Measurements from ENCODE around the gene PGM5.

The PGM5 gene

DNA sequence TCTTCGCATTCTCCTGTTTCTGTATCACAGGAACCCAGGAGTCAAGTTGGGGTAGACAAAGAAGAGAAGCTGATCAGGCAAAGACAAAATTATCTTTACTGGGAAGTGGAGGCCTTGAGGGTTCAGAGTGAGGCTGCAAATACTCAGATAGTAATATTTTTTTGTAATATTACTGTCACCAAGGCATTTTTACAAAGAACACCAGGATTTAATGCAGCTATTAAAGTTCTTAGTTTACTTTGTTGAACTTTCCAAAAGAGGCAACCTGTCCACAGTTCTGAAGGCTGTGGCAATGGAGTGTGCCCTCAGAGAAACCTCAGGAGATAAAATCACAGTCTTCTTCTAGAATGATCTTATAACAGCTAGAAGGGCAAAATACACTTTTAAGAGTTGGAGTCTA is 74.9 kb downstream of the PGM5 start:
- no peak for DNase-seq (ENCODE audit: low read depth in 3 of 3, low spot score in 1 of 3)

GRCh38 chr9:68433531-68434110 is 77.2 kb downstream of the PGM5 start:
- DNase-seq (ENCODE audit: low read depth in 3 of 3, low spot score in 1 of 3) = no peak

GRCh38 chr9:68437785-68438184 is 81.4 kb downstream of the PGM5 start:
- DNase-seq (ENCODE audit: low read depth in 3 of 3, low spot score in 1 of 3) = no peak

GRCh38 chr9:68443624-68444023 is 87.2 kb downstream of the PGM5 start:
- no peak for DNase-seq (ENCODE audit: low read depth in 3 of 3, low spot score in 1 of 3)

DNA sequence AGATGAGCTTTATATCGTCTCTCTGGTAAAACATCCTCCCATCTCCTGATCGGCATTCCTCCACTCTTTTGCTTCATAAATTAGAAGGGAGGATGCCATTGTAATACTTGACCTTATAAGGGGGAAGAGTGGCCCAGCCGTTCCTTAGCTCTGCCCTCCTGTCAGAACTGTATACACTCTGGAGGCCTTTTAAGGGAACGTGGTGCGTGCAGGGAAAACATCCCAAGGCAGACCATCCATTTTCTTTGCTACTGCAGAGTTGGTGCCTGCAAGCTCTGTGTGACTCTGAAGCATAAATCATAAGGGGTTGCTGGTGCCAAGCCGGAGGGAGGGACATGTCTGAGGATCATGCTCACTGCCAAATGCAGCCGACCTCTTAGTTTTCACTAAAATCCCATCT is 90.4 kb downstream of the PGM5 start:
- DNase-seq (ENCODE audit: low read depth in 3 of 3, low spot score in 1 of 3) = no peak

GRCh38 chr9:68447611-68448010 is 91.2 kb downstream of the PGM5 start:
- DNase-seq (ENCODE audit: low read depth in 3 of 3, low spot score in 1 of 3) = no peak

GRCh38 chr9:68454579-68455334 is 98.3 kb downstream of the PGM5 start:
- no peak for DNase-seq (ENCODE audit: low read depth in 3 of 3, low spot score in 1 of 3)

- no peak for DNase-seq (ENCODE audit: low read depth in 3 of 3, low spot score in 1 of 3)
Observed at GRCh38 chr9:68455451-68455850, 99.0 kb downstream of the PGM5 start.

DNA sequence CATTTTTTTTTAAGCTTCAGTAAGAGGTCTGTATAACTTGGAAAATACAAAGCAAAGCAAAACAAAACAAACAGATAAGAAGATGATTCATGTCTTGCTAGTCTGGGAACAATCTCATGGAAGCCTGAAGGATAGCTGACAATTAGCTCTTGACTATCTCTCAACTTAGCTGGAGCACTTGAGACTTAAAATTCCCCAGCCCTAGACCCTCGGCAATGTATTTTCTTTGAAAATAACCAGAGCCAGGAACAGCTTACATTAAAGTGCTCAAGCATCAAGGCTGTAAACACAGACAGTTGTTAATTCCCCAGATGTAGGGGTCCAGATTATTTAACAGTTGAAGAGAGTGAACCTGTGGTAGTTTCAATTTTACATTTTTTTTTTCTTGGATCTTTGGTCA is 101.4 kb downstream of the PGM5 start:
- DNase-seq (ENCODE audit: low read depth in 3 of 3, low spot score in 1 of 3) = no peak

- DNase-seq (ENCODE audit: low read depth in 3 of 3, low spot score in 1 of 3) = no peak
Observed at GRCh38 chr9:68458918-68459317, 102.5 kb downstream of the PGM5 start.

DNA sequence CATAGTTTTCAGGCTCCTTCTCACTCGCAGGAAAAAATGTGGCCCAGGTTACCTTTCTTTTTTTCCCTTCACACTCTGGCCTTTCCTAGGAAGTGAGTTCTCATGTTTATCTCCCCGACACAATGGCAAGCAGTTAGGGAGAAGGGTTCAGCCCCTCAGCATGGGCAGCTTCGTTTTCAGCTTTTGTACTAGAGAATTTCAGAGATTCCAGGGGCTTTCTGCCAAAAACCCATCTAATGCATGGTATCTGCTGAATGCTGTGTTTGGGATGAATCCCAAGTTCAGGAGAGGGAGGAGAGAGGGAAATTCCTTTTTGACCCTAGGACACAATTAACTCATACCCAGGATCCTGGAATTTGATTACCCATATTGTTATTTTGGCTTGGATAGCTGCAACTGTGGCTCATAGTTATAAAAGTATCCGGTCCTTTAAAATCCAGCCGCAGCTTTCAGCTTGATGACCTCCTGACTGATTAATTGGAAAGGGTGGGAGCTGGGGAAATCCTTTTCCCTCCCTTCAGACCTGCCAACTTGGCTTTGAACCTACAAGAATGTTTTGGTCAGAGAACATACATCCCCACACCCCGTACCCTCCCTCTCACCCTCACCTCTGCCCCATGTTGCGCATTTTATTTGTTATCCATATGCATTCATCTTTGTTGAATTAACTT is 105.8 kb downstream of the PGM5 start:
- DNase-seq (ENCODE audit: low read depth in 3 of 3, low spot score in 1 of 3) = no peak

- no peak for DNase-seq (ENCODE audit: low read depth in 3 of 3, low spot score in 1 of 3)
Observed at GRCh38 chr9:68470067-68470466, 113.7 kb downstream of the PGM5 start.

DNA sequence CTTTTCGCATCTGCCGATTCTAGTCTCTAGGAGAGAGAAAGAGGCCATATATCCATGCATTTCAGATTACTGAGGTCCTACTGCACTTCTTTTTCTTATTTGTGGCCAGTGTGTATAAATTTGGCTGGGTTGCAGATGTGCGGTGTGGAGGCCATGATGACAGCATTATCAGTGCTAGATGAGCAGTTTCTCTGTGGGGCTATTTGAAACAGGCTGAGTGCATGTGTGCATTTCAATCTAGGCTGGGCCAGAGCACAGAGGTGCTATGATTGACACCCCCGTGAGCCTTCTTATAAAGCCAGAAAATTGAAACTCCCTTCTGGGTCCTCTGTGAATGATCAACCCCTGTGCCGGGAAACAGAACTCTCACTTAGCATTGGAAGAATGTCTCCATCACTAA is 114.2 kb downstream of the PGM5 start:
- no peak for DNase-seq (ENCODE audit: low read depth in 3 of 3, low spot score in 1 of 3)

- DNase-seq (ENCODE audit: low read depth in 3 of 3, low spot score in 1 of 3) = no peak
Observed at GRCh38 chr9:68472119-68472518, 115.7 kb downstream of the PGM5 start.

DNA sequence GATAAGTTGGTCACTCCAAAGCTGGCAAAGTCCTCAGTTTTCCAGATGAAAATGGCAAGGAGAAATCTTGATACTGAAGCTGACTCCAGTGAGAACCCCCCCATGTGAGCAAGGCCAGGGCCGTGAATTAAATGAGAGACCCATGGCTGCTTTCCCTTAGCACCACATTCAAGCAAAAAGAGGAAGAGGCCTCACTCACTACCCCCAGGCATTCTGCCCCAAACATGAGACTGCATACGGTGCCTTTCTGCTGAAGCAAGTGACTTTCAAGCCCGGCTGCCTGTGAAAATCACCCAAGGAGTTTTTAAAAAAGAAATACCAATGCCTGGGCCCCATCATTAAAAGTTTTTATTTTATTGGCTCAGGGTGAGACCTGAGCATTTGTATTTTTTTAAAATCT is 117.4 kb downstream of the PGM5 start:
- no peak for DNase-seq (ENCODE audit: low read depth in 3 of 3, low spot score in 1 of 3)

DNA sequence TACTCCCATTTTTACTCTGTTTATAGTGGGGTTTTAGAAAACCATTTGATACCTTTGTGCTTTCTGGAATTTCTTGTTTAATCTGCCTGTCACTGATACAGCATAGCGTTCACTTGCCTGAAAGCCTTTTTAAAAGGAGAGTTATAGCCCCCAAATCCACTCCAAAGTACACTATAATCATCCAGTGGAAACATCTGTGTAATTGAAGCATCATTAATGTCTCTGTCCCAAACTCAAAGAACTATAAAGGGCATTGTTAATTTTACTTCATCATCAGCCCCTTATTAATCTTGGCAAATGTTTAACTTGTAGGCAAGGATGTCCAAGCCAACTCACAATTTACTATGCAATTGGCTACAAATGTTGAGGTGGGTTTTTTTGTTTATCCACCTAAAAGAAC is 120.0 kb downstream of the PGM5 start:
- DNase-seq (ENCODE audit: low read depth in 3 of 3, low spot score in 1 of 3) = no peak

DNA sequence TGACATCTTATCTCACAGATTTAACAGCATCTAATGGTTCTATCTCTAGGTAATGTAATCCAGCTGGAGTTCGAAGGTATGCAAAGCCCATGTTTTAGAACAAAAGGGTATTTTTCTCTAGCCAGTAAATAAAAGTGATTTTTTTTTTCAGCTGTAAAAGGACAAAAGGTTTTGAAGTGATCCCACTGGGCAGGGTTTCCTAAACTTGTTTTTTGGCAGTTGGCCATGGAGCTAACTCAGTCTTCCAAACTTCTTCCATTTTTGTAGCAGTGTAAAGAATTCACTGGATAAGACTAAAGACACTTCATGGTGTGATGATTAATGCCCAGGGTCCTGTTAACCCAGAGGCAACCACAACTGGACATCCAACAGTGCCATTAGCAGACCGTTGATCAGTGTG is 120.4 kb downstream of the PGM5 start:
- DNase-seq (ENCODE audit: low read depth in 3 of 3, low spot score in 1 of 3) = no peak

GRCh38 chr9:68480807-68481206 is 124.4 kb downstream of the PGM5 start:
- no peak for DNase-seq (ENCODE audit: low read depth in 3 of 3, low spot score in 1 of 3)

GRCh38 chr9:68482548-68482947 is 126.1 kb downstream of the PGM5 start:
- no peak for DNase-seq (ENCODE audit: low read depth in 3 of 3, low spot score in 1 of 3)

- no peak for DNase-seq (ENCODE audit: low read depth in 3 of 3, low spot score in 1 of 3)
Observed at GRCh38 chr9:68488126-68488525, 131.7 kb downstream of the PGM5 start.

DNA sequence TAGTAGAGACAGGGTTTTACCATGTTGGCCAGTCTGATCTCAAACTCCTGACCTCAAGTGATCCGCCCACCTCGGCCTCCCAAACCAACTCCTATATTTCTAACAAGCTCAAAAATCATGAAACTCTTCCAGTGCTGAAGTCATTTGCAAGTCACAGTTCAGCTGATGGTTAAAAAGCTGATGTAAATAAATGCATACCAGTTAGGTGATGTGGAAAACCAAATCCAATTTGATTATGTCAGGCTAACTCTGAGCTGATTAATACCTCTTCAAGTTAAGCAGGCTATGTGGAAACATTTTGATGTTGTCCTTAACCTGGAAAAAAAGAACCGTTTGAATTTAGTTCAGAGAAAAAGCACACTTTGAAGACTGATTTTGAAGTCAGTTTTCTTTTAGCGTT is 133.2 kb downstream of the PGM5 start:
- DNase-seq (ENCODE audit: low read depth in 3 of 3, low spot score in 1 of 3) = no peak

GRCh38 chr9:68492806-68493205 is 136.4 kb downstream of the PGM5 start:
- no peak for DNase-seq (ENCODE audit: low read depth in 3 of 3, low spot score in 1 of 3)

DNA sequence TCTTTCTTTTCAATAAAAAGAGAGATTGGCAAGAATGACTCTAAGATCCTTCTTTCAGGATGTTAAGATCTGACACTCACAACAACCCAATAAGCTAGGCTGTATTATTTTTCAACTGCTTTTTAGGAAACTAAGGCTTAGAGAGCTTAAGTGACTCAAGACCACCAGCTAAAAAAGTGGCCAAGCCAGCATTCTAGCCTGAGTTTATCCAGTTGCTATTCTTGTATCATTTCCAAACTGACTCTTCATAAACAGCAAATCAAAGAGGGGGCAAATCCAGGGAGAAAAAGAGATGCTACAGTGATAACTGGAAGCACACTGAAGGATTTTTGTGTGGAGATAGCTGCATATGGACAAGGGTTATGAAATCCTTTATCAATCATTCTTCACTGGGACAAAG is 137.1 kb downstream of the PGM5 start:
- no peak for DNase-seq (ENCODE audit: low read depth in 3 of 3, low spot score in 1 of 3)

Data from stimulated activated CD4-positive, alpha-beta T cell treated with anti-CD3 and anti-CD28 coated beads, TNF-alpha, amount 100 ng/mL, for 1 hour (primary cell).